Retinal pigment epithelial cell (primary cell): Measurements from ENCODE around the gene SHF.

Experiments
- DNase-seq: peaks from one replicate; pipeline ENCODE4 v3.0.0-alpha.2; 2010; ENCODE audit warnings: low read depth
- H3K4me3 ChIP-seq: 2 replicates; pipeline ENCODE4 v1.5.1; 2011; ENCODE audit warnings: mild to moderate bottlenecking, low read length, control low read depth, moderate library complexity
- TF ChIP-seq, protein P1 (sequence below): conservative IDR thresholded peaks from 2 replicates; pipeline ENCODE4 v1.5.1; 2011; ENCODE audit warnings: low read depth, low read length, control low read depth, inconsistent platforms

Gene SHF

DNA sequence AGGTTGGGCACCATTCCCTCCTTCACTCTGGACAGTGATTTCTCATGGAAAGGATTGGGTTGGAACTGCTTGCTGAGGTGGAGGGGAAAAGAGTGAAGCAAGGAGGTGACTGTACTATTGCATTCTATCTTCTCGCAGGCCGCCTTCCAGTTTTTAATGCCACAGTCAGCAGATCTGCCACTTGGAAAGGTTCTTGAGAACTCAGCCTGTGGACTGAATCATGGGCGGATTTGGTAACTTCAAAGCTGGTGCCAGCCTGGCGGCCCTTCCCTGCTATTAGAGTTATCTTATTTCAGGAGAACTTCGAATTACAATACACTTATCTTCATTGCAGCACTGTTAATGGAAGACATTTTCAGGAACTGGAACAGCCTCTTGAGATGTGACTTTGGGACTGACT is 41.2 kb upstream of the SHF start:
- TF ChIP-seq, protein P1, sequence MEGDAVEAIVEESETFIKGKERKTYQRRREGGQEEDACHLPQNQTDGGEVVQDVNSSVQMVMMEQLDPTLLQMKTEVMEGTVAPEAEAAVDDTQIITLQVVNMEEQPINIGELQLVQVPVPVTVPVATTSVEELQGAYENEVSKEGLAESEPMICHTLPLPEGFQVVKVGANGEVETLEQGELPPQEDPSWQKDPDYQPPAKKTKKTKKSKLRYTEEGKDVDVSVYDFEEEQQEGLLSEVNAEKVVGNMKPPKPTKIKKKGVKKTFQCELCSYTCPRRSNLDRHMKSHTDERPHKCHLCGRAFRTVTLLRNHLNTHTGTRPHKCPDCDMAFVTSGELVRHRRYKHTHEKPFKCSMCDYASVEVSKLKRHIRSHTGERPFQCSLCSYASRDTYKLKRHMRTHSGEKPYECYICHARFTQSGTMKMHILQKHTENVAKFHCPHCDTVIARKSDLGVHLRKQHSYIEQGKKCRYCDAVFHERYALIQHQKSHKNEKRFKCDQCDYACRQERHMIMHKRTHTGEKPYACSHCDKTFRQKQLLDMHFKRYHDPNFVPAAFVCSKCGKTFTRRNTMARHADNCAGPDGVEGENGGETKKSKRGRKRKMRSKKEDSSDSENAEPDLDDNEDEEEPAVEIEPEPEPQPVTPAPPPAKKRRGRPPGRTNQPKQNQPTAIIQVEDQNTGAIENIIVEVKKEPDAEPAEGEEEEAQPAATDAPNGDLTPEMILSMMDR = no peak
- no peak for DNase-seq
- no peak overlapping the region for H3K4me3 ChIP-seq

DNA sequence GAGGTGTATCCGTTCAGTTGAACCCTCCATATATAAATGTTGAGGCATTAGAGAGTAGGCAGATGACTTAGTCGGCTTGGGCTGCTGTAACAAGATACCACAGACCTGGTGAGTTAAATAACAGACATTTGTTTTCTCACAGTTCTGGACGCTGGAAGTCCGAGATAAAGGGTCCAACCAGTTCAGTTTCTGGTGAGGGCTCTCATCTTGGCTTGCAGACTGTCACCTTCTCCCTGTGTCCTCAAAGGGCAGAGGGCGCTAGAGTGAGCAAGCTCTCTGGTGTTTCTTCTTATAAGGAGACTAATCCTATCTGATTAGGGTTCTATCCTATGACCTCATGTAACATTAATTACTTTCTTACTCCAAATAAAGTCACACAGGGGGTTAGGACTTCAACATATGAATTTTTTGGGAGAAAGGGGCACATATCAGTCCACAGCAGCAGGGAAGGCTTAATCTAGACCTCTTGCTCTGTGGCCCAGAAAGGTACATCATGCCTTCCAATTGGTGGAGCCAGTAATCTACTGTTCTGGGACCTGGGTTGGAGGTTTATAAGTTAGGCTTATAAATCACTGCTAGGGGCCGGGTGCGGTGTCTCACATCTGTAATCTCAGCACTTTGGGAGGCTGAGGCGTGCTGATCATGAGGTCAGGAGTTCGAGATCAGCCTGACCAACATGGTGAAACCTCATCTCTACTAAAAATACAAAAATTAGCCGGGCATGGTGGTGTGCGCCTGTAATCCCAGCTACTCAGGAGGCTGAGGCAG is 37.9 kb upstream of the SHF start:
- DNase-seq = no peak
- TF ChIP-seq, protein P1 = no peak
- no peak overlapping the region for H3K4me3 ChIP-seq

DNA sequence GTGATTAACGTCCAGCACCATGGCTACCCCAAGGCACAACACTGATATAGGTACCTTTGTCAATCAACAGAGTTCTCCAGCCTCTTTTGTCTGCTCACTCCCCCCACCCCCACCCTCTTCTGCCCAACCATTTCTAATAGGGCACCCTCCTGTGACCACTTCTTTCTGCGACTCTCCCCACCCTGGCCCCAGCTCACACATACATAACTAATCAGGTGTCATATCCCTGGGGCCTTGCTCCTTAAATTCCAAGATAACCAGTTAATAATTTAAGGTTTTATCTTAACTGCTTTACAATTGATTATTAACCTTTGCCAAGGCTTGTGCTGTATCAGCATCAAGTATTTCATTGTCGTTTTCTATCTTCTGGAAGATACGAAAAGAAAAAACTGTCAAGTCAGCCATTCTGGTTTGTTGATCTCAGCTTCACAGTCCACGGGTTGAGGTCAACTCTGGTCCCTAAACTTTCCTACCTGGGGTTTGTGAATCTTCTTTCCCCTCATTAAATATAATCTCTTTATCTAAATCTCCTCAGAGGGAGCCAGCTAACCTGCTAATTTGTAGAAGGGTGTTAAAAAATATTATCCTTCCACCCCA is 37.0 kb upstream of the SHF start:
- TF ChIP-seq, protein P1 = no peak
- no peak overlapping the region for H3K4me3 ChIP-seq
- no peak for DNase-seq

DNA sequence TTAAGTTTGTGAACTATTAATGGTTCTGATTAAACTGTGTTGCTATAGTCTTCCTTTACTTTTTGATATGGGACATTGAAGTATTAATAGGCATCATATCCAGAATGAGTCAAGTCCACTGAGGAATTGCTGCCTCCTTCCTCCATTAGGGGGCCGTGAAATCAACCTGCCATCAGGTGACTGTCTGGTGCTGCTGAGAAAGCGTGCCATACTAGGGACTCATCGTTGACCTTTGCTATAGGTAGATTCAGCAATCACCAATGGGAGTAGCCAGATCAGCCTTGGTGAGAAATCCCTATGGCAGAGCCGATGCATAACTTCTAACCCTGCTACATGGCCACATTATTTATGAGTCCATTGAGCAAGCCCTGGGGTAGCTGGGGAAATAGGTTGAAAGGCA is 34.2 kb upstream of the SHF start:
- TF ChIP-seq, protein P1 = peak; percentile 11
- H3K4me3 ChIP-seq = no peak overlapping the region
- no peak for DNase-seq

DNA sequence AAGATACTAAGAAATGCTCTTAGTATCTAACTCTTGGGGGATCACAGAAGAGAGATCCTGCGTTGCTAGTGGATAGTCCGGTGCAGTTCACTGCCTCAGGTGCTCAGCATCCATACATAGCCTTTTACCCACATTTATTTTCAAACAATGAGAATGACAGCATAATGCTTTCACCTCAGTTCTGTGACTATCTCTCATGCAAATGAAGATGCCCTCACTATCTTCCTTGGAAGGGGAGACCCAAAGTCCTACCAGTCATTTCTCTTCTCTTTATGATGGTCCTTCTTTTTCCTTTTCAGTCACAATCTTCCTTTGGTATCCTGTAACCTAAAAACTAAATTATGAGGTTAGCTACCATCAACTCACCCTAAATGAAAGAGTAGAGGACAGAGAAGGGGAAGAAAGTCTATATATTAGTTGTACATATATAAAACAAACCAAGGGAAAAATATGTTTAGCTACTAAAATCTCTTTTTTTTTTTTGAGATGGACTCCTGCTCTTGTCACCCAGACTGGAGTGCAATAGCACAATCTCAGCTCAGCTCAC is 33.4 kb upstream of the SHF start:
- TF ChIP-seq, protein P1 = no peak
- no peak for DNase-seq
- H3K4me3 ChIP-seq = no peak overlapping the region

DNA sequence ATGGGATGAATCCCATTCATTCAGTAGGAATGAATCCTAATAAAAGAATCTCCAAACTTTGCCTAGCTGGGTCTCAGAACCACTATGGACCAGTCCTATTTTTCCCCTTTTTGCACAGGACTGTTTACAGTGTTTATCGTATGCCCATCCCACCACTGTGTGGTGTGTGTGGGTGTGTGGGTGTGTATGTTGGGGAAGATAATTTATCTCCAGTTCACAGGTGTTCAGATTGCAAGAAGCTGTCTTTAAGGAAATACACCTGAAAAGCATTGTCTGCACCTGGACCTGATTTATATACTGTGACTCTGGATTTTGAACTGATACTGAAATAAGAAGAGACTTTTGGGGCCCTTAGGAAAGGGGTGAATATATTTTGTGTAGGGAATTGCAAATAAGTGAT is 24.7 kb upstream of the SHF start:
- TF ChIP-seq, protein P1 = no peak
- no peak for DNase-seq
- H3K4me3 ChIP-seq = no peak overlapping the region

DNA sequence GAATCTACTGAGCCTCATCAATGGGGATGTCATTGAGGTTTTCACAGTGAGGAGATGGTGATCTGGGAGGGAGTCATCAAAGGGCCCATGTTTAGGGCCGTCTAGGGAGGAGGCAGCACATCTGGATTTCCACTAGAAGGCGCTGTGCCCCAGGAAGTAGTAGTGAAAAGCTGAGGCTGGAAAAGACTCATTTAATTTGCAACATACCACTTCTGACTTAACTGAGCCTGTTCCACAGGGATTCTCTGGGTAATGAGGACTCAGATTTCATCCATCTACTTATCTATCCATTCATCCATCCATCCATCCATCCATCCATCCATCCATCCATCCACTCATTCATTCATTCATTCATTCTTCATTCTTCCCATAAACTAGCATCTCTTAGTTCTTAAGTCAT is 17.4 kb upstream of the SHF start:
- H3K4me3 ChIP-seq = no peak overlapping the region
- DNase-seq = no peak
- TF ChIP-seq, protein P1 = peak; percentile 92
